ENCODE measurements around the gene DGKG. TPM values are rescaled to one million over a fixed set of nuclear protein-coding genes. Genes with fewer than 3 reads are reported as not detected.

Gene DGKG
- total RNA-seq, 1 donor from 2014 or later = 0.54 TPM

DNA sequence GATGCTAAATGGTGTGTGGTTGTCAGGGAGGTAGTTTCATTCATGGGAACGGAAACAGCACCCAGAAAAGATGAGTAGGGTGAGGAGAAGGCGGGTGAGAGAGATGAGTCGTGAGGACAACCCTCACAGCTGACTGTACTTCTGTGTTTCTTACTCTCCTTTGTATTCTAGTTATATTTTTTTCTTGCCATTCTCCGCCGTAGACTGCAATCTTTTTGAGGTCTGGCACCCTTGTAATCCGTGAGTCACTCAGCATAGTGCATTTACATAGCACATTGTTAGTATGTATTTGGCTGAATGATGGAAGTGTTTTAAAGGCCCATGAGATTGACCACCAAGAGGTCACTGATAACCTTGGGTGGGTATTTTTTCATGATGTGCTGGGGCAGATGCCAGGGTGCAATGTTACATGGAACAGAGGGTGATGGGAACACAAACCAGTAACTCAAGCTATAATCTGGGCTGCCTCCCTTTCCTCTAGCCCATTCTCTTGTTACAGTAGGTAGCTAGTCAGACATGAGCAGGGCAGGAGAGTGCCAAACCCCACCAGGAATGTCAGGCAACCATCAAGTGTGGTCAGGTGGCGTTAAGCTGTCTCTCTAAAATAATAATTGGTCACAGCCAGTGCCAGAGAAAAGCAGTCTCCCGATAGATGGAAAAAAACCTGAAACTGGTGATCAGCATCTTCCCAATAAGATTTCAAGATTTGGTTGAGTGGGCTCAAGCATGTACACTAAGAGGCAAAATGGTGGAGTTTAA is 18.8 kb upstream of the DGKG start:
- no peak overlapping the region for H3K27ac Mint-ChIP-seq (ENCODE audit: unreplicated experiment)
- H3K4me3 Mint-ChIP-seq (ENCODE audit: unreplicated experiment) = no peak overlapping the region
- H3K9me3 Mint-ChIP-seq (ENCODE audit: unreplicated experiment) = no peaks in the 10 kb centered on the region
- peaks cover 7% of the 10 kb centered on the region for H3K4me1 Mint-ChIP-seq (ENCODE audit: unreplicated experiment)
- peaks cover 6% of the 10 kb centered on the region for H3K27me3 Mint-ChIP-seq (ENCODE audit: unreplicated experiment)
- TF ChIP-seq, protein P1, sequence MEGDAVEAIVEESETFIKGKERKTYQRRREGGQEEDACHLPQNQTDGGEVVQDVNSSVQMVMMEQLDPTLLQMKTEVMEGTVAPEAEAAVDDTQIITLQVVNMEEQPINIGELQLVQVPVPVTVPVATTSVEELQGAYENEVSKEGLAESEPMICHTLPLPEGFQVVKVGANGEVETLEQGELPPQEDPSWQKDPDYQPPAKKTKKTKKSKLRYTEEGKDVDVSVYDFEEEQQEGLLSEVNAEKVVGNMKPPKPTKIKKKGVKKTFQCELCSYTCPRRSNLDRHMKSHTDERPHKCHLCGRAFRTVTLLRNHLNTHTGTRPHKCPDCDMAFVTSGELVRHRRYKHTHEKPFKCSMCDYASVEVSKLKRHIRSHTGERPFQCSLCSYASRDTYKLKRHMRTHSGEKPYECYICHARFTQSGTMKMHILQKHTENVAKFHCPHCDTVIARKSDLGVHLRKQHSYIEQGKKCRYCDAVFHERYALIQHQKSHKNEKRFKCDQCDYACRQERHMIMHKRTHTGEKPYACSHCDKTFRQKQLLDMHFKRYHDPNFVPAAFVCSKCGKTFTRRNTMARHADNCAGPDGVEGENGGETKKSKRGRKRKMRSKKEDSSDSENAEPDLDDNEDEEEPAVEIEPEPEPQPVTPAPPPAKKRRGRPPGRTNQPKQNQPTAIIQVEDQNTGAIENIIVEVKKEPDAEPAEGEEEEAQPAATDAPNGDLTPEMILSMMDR (IDR thresholded peaks at IDR 0.05; ENCODE audit: unreplicated experiment) = no peak
- H3K36me3 Mint-ChIP-seq (ENCODE audit: low read depth, unreplicated experiment) = no peaks in the 10 kb centered on the region
- DNase-seq (ENCODE audit: low spot score) = no peak

DNA sequence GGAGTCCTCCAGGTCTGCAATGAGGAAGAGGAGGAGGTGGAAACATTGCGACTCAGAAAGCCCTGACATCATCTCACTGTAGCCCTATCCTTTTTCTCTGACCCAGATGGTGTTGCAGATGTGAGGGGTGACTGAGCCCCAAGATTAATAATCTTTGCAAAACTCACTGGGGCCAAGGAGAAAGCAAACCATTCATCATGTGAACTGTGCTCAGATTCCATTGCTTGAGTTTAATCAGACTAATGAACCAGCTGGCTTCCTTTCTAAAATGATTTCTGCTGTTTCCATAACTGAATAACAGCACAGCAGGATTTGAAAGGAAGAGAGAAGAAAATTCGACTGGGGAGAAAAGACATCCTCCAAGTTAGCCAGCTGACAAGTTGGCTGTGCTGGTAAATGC is 13.4 kb upstream of the DGKG start:
- DNase-seq (ENCODE audit: low spot score) = no peak
- TF ChIP-seq, protein P1 (IDR thresholded peaks at IDR 0.05; ENCODE audit: unreplicated experiment) = no peak
- peaks cover 11% of the 10 kb centered on the region for H3K4me1 Mint-ChIP-seq (ENCODE audit: unreplicated experiment)
- no peaks in the 10 kb centered on the region for H3K36me3 Mint-ChIP-seq (ENCODE audit: low read depth, unreplicated experiment)
- peaks cover 6% of the 10 kb centered on the region for H3K27me3 Mint-ChIP-seq (ENCODE audit: unreplicated experiment)
- no peak overlapping the region for H3K4me3 Mint-ChIP-seq (ENCODE audit: unreplicated experiment)
- H3K27ac Mint-ChIP-seq (ENCODE audit: unreplicated experiment) = no peak overlapping the region
- H3K9me3 Mint-ChIP-seq (ENCODE audit: unreplicated experiment) = no peaks in the 10 kb centered on the region

DNA sequence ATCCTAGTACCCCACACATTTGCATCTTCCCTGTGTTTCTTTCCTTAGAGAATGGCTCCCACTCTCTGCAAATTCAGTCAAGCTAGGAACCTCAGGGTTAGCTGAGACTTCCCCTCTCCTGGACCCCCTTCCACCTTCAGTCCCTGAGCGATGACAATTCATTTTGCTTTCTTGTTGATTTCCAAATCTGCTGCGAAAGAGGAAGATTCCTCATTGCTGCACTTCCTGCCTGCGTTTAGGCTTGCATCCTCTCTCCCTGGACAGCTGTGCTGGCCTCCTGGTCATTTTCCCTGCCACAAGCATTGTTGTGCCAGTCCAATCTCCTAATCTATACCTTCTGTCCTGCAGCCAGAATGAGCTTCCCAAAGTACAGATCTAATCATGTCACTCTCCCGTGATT is 12.3 kb upstream of the DGKG start:
- H3K36me3 Mint-ChIP-seq (ENCODE audit: low read depth, unreplicated experiment) = no peaks in the 10 kb centered on the region
- peaks cover 5% of the 10 kb centered on the region for H3K27me3 Mint-ChIP-seq (ENCODE audit: unreplicated experiment)
- no peaks in the 10 kb centered on the region for H3K9me3 Mint-ChIP-seq (ENCODE audit: unreplicated experiment)
- H3K4me1 Mint-ChIP-seq (ENCODE audit: unreplicated experiment) = peaks cover 11% of the 10 kb centered on the region
- DNase-seq (ENCODE audit: low spot score) = no peak
- peak overlapping the region; percentile 16 for H3K27ac Mint-ChIP-seq (ENCODE audit: unreplicated experiment)
- TF ChIP-seq, protein P1 (IDR thresholded peaks at IDR 0.05; ENCODE audit: unreplicated experiment) = no peak
- H3K4me3 Mint-ChIP-seq (ENCODE audit: unreplicated experiment) = no peak overlapping the region

DNA sequence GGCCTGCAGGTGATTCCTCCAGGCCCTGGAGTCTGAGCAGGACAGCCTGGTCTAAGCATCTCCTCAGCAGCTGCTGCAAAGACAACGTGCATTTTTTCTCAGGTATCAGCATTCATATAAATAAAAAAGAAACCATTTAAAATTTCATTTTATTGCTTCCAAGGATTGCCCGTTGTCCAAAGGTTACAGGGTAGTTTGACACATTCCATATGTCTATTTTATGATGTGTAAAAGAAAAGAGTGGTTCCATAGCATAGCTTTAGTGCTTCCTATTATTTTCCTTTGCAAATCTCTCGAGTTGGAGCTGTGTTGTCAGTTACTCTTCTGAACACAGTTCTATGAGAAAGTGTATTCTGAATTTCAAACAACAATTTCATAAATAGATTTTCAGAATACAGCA is 7.2 kb upstream of the DGKG start:
- Mint-ChIP-seq H3K4me3 (ENCODE audit: unreplicated experiment) (no peak overlapping the region), H3K9me3 (ENCODE audit: unreplicated experiment) (no peaks in the 10 kb centered on the region), H3K4me1 (ENCODE audit: unreplicated experiment) (peaks cover 5% of the 10 kb centered on the region), H3K36me3 (ENCODE audit: low read depth, unreplicated experiment) (no peaks in the 10 kb centered on the region), H3K27ac (ENCODE audit: unreplicated experiment) (no peak overlapping the region), H3K27me3 (ENCODE audit: unreplicated experiment) (peaks cover 6% of the 10 kb centered on the region)
- no peak for DNase-seq (ENCODE audit: low spot score)
- TF ChIP-seq, protein P1 (IDR thresholded peaks at IDR 0.05; ENCODE audit: unreplicated experiment) = no peak

DNA sequence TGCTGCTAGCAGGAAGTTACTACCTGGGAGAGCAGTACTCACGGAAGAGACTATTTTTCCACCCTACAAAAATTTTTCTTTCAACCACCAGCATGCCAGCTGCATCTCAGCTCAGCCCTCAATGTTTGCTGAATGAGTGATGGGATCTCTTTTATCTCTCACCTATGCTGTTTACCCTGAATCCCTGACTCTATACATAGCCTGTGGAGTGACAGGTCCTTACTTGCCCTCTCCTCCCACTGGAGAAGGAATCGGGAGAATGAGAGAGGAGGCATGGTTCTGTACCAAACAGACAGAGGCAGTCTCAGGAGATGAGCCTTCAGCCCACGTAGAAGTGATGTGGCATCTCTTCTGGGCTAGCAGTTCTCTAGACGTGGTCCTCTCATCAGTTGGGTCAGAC is 6.7 kb upstream of the DGKG start:
- Mint-ChIP-seq H3K36me3 (ENCODE audit: low read depth, unreplicated experiment) (no peaks in the 10 kb centered on the region), H3K4me3 (ENCODE audit: unreplicated experiment) (no peak overlapping the region)

More for the DNA sequence above, 6.7 kb upstream of the DGKG start:
- Mint-ChIP-seq H3K4me1 (ENCODE audit: unreplicated experiment) (peaks cover 2% of the 10 kb centered on the region), H3K9me3 (ENCODE audit: unreplicated experiment) (no peaks in the 10 kb centered on the region), H3K27me3 (ENCODE audit: unreplicated experiment) (peaks cover 5% of the 10 kb centered on the region), H3K27ac (ENCODE audit: unreplicated experiment) (no peak overlapping the region)
- DNase-seq (ENCODE audit: low spot score) = no peak
- TF ChIP-seq, protein P1 (IDR thresholded peaks at IDR 0.05; ENCODE audit: unreplicated experiment) = no peak

Measured in endothelial cell (in vitro differentiated cells).